KMS-11 (cell line): ENCODE measurements around the gene HTRA3.

Experiments
- H2AFZ ChIP-seq: fragments of 200-600 bp; sonication (generic); 2 replicates; pipeline ENCODE4 v1.6.1; 2016; ENCODE audit warnings: antibody characterized with exemption, mixed run types, low read depth
- H3K27ac ChIP-seq: fragments of 200-600 bp; sonication (generic); 2 replicates; pipeline ENCODE4 v1.6.1; 2016; ENCODE audit warnings: mild to moderate bottlenecking, mixed run types
- H3K27me3 ChIP-seq: fragments of 200-600 bp; sonication (generic); 2 replicates; pipeline ENCODE4 v1.6.1; 2017; ENCODE audit warnings: mild to moderate bottlenecking, low read depth, mixed run types, moderate library complexity; ENCODE audit not compliant: insufficient read depth
- H3K36me3 ChIP-seq: fragments of 200-600 bp; sonication (generic); 2 replicates; pipeline ENCODE4 v1.6.1; 2017; ENCODE audit warnings: mild to moderate bottlenecking, mixed run types; ENCODE audit not compliant: insufficient read depth
- H3K4me1 ChIP-seq: fragments of 200-600 bp; sonication (generic); 2 replicates; pipeline ENCODE4 v1.6.1; 2016; ENCODE audit warnings: mild to moderate bottlenecking, low read depth, mixed run types; ENCODE audit not compliant: poor library complexity, severe bottlenecking
- H3K4me2 ChIP-seq: fragments of 200-600 bp; sonication (generic); 2 replicates; pipeline ENCODE4 v1.7.0; 2016; ENCODE audit warnings: mild to moderate bottlenecking, mixed run types
- H3K4me3 ChIP-seq: fragments of 200-600 bp; sonication (generic); IDR thresholded peaks from 2 replicates; pipeline ENCODE4 v1.6.1; 2017; ENCODE audit warnings: low read depth, low read length, mixed read lengths; ENCODE audit not compliant: insufficient read depth
- H3K79me2 ChIP-seq: fragments of 200-600 bp; sonication (generic); 2 replicates; pipeline ENCODE4 v1.6.1; 2016; ENCODE audit warnings: low read depth, mixed run types; ENCODE audit not compliant: insufficient read depth
- H3K9ac ChIP-seq: fragments of 200-600 bp; sonication (generic); 2 replicates; pipeline ENCODE4 v1.6.1; 2016; ENCODE audit warnings: mild to moderate bottlenecking, mixed run types
- H4K20me1 ChIP-seq: fragments of 200-600 bp; sonication (generic); 2 replicates; pipeline ENCODE4 v1.6.1; 2016; ENCODE audit warnings: mild to moderate bottlenecking, mixed run types; ENCODE audit not compliant: insufficient read depth
- CTCF ChIP-seq: fragments of 200-600 bp; sonication (generic); conservative IDR thresholded peaks from 2 replicates; pipeline ENCODE4 v1.6.1; 2017; ENCODE audit warnings: low read depth, mild to moderate bottlenecking, antibody characterized with exemption, low read length, moderate library complexity, mixed read lengths

HTRA3 gene

GRCh38 chr4:8250227-8250626 lies 19.3 kb upstream of the HTRA3 start:
- H3K79me2 ChIP-seq: no peaks in the 10 kb centered on the region
- no peak overlapping the region for H3K27ac ChIP-seq
- no peak for TF ChIP-seq CTCF
- no peaks in the 10 kb centered on the region for H4K20me1 ChIP-seq
- H3K36me3 ChIP-seq: no peaks in the 10 kb centered on the region
- H3K4me2 ChIP-seq: no peak overlapping the region
- H3K27me3 ChIP-seq: no peaks in the 10 kb centered on the region
- H2AFZ ChIP-seq: no peak overlapping the region
- no peak overlapping the region for H3K9ac ChIP-seq
- H3K4me1 ChIP-seq: no peaks in the 10 kb centered on the region
- H3K4me3 ChIP-seq: no peak overlapping the region

- Histone ChIP-seq H2AFZ (no peak overlapping the region), H3K79me2 (no peaks in the 10 kb centered on the region), H4K20me1 (no peaks in the 10 kb centered on the region), H3K4me3 (no peak overlapping the region), H3K4me2 (no peak overlapping the region), H3K36me3 (no peaks in the 10 kb centered on the region), H3K4me1 (no peaks in the 10 kb centered on the region), H3K27ac (no peak overlapping the region), H3K9ac (no peak overlapping the region), H3K27me3 (no peaks in the 10 kb centered on the region)
- no peak for TF ChIP-seq CTCF
Measured at GRCh38 chr4:8250637-8251036, 18.9 kb upstream of the HTRA3 start.

GRCh38 chr4:8251110-8251883 lies 18.3 kb upstream of the HTRA3 start:
- Histone ChIP-seq H3K4me2 (no peak overlapping the region), H2AFZ (no peak overlapping the region), H3K79me2 (no peaks in the 10 kb centered on the region), H3K36me3 (no peaks in the 10 kb centered on the region), H3K4me3 (no peak overlapping the region), H3K9ac (no peak overlapping the region), H3K27ac (no peak overlapping the region), H3K27me3 (no peaks in the 10 kb centered on the region), H4K20me1 (no peaks in the 10 kb centered on the region), H3K4me1 (no peaks in the 10 kb centered on the region)
- TF ChIP-seq CTCF: no peak

GRCh38 chr4:8252301-8253173 lies 17.0 kb upstream of the HTRA3 start:
- Histone ChIP-seq H3K4me2 (no peak overlapping the region), H3K36me3 (no peaks in the 10 kb centered on the region), H3K79me2 (no peaks in the 10 kb centered on the region), H3K27me3 (no peaks in the 10 kb centered on the region), H4K20me1 (no peaks in the 10 kb centered on the region), H2AFZ (no peak overlapping the region), H3K4me1 (no peaks in the 10 kb centered on the region), H3K4me3 (no peak overlapping the region), H3K9ac (no peak overlapping the region), H3K27ac (no peak overlapping the region)
- TF ChIP-seq CTCF: no peak
